Measurements from ENCODE around the gene ABHD2.
"Not testable (repeated sequence)": the region's sequence is repeated elsewhere in the genome, so short reads cannot be mapped to it uniquely, and the experiment has no call there.

ABHD2 gene

GRCh38 chr15:89099968-89100367, 11.7 kb downstream of the ABHD2 start:
- DNase-seq, result no peak

GRCh38 chr15:89101302-89102193, 13.3 kb downstream of the ABHD2 start:
- DNase-seq, result peak; percentile 93

GRCh38 chr15:89103481-89104171, 15.4 kb downstream of the ABHD2 start:
- DNase-seq, result no peak

- DNase-seq, result no peak
Measured at GRCh38 chr15:89104172-89104564, 15.9 kb downstream of the ABHD2 start.

- DNase-seq, result no peak
Measured at GRCh38 chr15:89105147-89105546, 16.9 kb downstream of the ABHD2 start.

- no peak for DNase-seq
Measured at GRCh38 chr15:89106200-89106599, 17.9 kb downstream of the ABHD2 start.

- DNase-seq, result peak; percentile 42
Measured at GRCh38 chr15:89107984-89108383, 19.7 kb downstream of the ABHD2 start.

GRCh38 chr15:89108835-89109234, 20.6 kb downstream of the ABHD2 start:
- DNase-seq, result no peak

GRCh38 chr15:89109238-89109637, 21.0 kb downstream of the ABHD2 start:
- no peak for DNase-seq

GRCh38 chr15:89110060-89110459, 21.8 kb downstream of the ABHD2 start:
- DNase-seq, result no peak

- no peak for DNase-seq
Measured at GRCh38 chr15:89111352-89111751, 23.1 kb downstream of the ABHD2 start.

- DNase-seq, result no peak
Measured at GRCh38 chr15:89111961-89112340, 23.7 kb downstream of the ABHD2 start.

- DNase-seq, result peak; percentile 67
Measured at GRCh38 chr15:89112341-89112971, 24.2 kb downstream of the ABHD2 start.

- DNase-seq, result no peak
Measured at GRCh38 chr15:89113296-89114024, 25.2 kb downstream of the ABHD2 start.

- peak; percentile 93 for DNase-seq
Measured at GRCh38 chr15:89114990-89115389, 26.7 kb downstream of the ABHD2 start.

GRCh38 chr15:89115547-89115946, 27.3 kb downstream of the ABHD2 start:
- peak; percentile 97 for DNase-seq

- peak; percentile 99 for DNase-seq
Measured at GRCh38 chr15:89116404-89116803, 28.1 kb downstream of the ABHD2 start.

GRCh38 chr15:89117790-89118189, 29.5 kb downstream of the ABHD2 start:
- no peak for DNase-seq

GRCh38 chr15:89118481-89118989, 30.3 kb downstream of the ABHD2 start:
- DNase-seq, result no peak

GRCh38 chr15:89119489-89120478, 31.5 kb downstream of the ABHD2 start:
- peak; percentile 92 for DNase-seq

- DNase-seq, result not testable (repeated sequence)
Measured at GRCh38 chr15:89120479-89121000, 32.3 kb downstream of the ABHD2 start.
